ENCODE measurements around the gene PPIF.

Gene PPIF

DNA sequence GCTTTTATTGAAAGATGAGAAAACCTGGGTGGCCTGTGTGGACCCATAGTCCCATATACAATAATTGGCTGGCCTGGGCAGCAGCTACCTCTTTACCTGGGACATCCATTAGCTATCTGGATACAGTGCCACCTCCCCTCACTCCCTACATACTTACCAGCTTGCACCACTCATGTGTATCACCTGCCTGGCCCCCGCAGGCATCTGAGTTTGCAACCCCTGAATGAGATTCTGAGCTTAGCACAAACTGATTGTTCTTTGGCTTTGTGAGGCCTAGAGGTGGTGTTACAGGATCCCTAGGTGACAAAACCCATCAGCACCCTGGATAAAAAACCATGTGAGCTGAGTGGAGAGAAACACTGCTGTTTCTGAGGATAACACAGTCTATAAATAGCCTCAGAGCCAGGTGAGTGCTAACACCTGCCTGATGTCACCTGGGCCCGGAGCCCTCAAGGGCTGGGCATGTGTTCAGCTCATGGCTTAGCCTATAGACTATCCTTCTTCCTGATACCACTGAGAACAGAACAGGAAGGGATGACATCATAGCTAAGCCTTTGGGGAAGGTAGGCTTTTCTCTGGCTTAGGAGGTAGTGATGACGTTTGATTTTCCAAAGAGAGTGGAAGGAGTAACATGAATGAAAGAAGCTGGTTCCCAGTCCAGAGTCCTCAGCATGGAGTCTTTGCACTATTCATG lies 2.6 kb upstream of the PPIF start:
- in situ Hi-C loops (cut with MboI; ENCODE audit: low pct_unique_long_range_greater_than_20kb, low sequenced_read_pairs), result no loop called here
- DNase-seq, result no peak

DNA sequence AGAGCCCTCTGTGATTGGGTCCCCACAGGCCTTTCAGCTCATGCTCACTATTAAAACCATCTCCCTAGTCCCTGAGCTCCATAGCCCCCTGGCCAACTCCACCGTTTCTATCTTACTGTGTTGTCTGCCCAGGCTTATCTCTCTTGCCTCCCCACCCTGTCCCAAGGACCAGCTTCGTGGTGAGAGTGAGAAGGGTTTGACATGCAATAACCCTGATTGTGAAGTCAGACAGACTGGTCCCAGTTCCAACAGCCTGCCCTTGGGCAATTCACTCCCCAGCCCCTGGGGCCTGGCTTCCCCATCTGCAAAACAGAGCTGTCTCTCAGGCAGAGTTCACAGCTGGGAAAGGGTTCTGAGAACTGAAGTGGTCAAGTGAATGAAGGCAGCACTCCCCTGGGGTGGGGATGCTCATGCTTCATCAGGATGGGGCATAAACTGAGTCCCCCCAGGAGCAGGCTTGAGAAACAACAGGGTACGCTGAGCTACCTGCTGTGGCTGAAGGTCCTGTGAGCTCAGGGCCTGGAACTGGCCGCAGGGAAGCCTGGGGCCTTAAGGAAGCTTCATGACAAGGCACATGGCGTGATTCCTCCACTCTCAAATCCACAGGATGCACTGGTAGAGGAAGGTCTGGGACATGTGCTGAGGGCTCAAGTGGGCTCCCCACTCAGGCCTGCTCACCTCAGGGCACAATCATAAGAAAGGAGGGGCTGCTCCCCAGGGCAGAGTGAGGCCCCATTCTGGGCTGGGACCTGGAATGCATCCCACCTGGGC lies 1.8 kb upstream of the PPIF start:
- in situ Hi-C loops (cut with MboI; ENCODE audit: low pct_unique_long_range_greater_than_20kb, low sequenced_read_pairs), result no loop called here
- no peak for DNase-seq

DNA sequence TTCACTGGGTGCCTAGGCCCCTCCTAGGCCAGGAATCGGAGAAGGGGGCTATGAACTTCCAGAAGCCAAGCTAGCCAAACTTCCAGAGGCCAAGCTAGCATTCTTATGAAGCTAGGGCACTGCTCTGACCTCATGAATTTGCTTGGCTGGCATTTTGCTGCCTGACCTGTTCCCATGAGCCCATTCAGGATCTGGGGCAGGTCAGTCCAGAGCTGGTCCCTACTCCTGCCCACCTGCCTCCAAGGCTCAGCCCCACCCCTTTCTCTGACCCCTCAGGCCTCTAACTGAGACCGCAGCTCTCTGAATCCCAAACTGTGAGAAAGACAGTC lies 1.3 kb upstream of the PPIF start:
- in situ Hi-C loops (cut with MboI; ENCODE audit: low pct_unique_long_range_greater_than_20kb, low sequenced_read_pairs), result no loop called here
- no peak for DNase-seq

DNA sequence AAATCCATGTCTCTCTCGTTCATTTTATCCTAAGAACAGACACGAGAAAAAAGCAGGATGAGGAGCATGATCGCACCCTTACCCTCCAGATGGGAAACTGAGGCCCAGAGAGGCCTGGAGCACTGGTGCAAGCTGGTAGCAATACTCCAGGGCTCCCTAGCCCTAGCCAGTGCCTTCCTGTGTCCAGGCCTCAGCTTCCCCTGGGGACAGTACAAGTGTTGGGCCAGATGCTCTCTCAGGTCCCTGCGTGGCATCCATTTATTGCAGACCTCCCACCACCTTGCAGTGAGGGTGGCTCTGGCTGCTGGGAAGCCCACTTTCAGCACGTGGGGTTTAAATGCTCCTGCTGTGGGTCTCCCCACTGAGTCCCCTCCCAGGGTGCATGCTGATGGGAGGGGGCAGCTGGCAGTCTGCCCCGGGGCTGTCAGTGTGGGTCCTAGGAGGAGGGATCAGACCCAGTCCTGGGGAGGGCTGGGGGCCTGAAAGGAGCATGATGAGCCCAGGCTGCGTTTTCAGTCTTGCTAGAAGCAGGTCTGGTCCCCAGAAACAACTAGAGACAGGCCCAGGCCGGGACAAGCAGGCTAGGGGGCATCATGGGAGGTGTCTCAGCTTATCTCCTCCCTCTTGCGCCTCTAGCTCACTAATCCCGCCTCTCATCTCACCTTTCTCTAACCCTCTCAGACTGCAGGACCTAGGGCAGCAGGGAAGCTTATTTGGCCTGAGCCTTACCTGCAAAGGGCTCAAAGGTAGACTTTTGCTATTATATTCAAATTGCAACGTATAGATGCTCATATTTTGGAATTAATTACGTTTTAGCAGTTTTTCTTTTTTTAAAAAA lies 662 bp upstream of the PPIF start:
- in situ Hi-C loops (cut with MboI; ENCODE audit: low pct_unique_long_range_greater_than_20kb, low sequenced_read_pairs), result no loop called here
- no peak for DNase-seq

DNA sequence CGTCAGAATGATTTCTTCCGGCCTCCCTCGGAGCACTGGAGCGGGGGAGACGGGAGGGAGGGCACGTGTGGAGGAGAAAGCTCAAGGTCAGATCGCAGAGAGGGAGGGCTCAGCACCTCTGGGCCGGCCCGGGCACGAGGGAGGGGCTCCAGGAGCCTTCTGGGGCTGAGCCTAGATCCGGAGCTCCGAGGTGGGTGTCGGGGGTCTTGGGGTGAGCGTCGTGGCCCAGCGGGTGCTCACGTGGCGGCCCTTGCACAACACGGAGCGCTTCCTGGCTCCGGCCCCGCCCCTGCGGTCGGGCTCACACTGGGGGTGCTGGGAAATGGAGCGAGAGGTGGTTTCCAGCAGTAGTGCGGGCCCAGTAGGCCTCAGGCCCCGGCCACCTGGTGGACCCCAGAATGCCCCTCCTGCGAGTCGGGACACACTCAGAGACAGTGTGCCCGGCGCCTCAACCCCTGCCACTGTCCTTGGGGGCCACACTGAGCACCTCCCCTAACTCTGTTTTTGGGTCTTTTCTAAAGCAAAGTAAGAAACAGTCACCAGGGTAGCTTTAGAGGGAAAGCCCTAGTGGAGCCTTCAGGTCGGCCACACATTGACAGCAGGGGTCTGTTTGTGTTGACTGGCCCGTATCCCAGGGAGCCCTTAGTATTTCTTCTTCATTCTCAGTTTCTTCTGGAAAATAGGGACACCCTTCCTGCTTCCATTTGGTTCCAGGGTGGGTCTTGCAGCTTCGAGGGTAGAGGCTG lies 798 bp downstream of the PPIF start:
- peak; percentile 74 for DNase-seq
- in situ Hi-C loops (cut with MboI; ENCODE audit: low pct_unique_long_range_greater_than_20kb, low sequenced_read_pairs), result no loop called here

DNA sequence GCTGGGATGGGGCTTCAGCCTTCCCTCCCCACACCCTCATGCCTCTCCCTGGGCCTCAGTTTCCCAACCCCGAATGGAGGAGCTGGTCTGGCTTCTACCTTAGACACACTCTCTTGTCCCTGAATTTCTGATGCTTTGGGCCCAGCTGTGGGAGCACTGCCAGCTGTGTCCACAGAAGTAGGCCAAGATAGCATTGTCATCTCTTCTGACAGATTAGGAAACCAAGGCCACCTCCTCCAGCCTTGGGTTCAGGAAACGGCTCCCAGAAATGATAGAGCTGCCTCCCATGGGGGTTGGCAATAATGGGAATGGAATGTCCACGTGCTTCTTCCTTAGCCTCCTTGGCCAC lies 1.3 kb downstream of the PPIF start:
- no peak for DNase-seq
- in situ Hi-C loops (cut with MboI; ENCODE audit: low pct_unique_long_range_greater_than_20kb, low sequenced_read_pairs), result no loop called here

DNA sequence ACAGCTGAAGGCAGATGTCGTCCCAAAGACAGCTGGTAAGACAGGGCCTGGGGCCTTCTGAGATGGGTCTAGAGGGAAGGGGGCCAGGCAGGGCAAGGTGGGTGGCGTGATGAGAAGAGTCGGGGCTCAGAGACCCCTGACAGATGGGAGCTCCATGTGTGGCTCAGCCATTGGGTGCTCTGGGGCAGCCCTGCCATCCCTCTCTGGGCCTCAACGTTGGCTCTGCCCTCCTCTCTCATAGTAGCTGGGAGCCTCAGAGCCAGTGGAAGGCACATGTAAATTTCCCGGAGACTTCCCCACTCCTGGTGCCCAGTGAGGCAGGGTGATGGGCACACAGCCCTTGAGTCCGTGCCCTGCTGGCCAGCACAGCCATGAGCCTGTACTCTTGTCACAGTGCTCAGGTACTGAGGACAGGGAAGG lies 1.8 kb downstream of the PPIF start:
- no peak for DNase-seq
- in situ Hi-C loops (cut with MboI; ENCODE audit: low pct_unique_long_range_greater_than_20kb, low sequenced_read_pairs), result no loop called here

DNA sequence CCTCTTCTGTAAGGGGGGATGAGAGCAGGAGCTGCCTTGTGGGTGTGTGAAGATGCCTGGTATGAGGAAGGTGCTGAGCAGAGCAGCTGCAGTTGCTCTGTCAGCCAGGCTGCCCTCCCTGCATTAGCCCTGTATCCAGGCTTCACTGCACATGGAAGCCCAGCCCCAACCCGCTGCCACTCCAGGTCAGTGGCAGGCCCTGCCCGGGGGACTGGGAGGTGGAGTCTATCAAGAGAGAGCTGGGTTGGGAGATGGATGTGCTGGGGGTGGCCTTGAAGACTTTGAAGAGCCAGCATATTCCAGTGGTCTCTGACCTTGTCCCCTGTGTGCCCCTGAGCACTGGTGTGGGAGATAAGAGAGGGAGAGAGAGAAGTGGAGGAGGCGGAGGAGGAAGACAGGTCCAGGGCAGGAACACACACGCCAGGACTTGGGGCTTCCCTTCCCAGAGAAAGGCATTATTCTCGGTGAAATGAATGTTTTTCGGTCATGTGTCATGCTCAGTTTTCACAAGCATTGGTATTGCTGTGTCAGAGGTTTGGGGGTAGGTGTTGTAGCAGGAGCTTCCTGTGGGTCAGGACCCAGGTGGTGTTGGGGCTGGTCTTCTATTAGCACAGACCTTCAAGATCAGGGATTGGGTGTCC lies 2.6 kb downstream of the PPIF start:
- in situ Hi-C loops (cut with MboI; ENCODE audit: low pct_unique_long_range_greater_than_20kb, low sequenced_read_pairs), result no loop called here
- DNase-seq, result no peak

DNA sequence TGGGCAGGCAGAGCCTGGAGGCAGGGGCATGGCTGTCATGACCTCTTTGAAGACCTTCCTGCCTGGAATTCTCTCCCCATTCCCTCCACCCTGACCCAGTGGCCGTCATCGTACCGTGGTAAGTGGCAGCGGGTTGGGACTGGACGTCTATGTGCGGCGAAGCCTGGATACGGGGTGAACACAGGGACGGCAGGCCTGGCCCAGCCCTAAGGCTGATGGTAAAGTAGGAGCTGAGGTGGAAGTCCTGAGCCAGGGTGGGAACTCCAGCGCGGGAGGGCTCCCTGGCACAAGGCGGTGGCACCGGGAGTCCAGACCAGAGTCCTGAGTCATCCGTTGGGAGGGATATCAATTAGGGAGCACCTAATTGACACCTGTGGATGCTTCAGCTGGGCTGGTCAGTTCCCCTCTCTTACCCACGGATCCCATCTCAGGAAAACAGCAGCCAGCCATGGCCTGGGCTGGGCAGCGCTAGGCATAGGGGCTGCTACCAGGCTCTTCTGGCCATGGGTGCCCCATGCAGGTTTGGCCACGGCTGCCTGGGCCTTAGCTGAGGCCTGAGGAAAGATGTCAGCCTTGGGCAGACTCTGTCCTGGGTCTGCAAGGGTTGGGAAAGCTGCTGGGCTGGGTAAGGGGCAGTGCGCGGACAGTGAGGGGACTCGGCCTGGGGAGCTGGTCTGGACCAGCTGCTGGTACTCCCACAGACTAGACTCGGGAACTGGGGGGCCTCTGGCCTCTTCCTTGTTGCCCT lies 3.3 kb downstream of the PPIF start:
- DNase-seq, result no peak
- in situ Hi-C loops (cut with MboI; ENCODE audit: low pct_unique_long_range_greater_than_20kb, low sequenced_read_pairs), result no loop called here

DNA sequence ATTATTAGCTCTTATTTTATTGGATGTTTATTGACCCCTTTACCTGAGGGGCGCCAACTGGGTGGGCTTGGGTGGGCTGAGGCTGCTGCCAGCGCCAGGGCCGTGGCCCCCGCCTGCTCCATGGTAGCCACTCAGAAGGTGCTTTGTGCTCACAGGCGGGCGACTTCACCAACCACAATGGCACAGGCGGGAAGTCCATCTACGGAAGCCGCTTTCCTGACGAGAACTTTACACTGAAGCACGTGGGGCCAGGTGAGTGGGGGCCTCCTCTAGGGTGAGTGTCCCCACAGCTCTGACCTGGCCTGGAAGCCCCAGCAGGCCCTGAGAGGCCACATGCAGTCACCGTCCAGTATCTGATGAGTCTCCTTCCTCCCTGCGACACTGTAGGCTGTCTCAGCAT lies 4.1 kb downstream of the PPIF start:
- DNase-seq, result no peak
- in situ Hi-C loops (cut with MboI; ENCODE audit: low pct_unique_long_range_greater_than_20kb, low sequenced_read_pairs), result no loop called here

DNA sequence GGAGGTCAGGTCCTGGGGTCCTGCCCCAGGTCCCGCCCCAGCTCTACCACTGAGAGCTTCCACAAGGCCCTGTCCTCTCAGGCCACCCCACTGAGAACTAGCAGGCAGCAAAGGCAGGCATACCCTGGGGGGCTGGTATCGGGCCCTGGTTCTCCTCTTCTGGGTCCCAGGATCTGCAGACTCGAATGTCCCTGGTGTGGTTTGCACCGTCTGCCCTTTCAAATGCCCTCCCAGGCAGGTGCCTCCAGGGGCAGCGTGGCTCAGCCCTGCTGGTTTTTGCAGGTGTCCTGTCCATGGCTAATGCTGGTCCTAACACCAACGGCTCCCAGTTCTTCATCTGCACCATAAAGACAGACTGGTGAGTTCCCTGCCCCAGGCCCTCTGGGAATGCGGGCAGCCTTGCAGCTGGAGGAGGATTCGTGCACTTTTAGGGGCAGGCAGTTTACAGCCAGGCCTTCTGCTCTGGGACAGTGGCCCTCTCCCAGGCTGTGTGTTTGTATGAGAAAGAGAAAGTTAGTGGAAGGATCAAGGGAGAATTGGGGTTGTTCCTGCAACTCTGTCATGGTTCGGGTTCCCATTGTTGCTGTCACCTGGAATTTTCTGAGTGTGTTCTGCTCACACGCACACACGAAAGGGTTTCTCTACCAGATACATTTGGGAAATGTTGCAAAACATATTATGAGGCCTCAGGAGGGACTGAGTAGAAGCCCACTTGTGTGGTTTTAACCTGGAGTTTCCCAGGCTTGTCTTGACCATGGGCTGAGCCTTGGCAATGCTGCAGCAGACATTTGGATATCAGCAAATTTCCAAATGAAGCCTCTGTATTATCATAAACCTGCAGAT lies 5.0 kb downstream of the PPIF start:
- DNase-seq, result no peak
- in situ Hi-C loops (cut with MboI; ENCODE audit: low pct_unique_long_range_greater_than_20kb, low sequenced_read_pairs), result no loop called here

DNA sequence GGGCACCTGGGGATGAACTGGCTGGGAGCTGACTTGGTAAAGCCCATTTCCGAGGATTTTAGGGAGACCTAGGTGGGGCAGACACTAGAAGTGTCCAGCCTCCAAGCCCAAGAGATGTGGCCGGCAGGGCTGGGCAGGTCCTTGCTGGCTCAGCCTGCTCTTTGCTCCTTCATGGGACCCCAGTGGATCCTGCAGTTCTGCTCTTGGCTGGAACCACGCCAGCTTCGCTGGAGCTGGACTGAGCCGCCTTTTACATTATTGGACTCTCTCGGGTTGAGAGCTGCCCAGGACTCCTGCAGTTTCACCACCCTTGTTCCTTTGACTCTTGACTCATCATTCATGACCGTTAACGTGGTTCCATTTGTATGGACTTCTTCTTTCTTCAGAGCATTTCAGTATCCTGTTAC lies 5.7 kb downstream of the PPIF start:
- no peak for DNase-seq
- in situ Hi-C loops (cut with MboI; ENCODE audit: low pct_unique_long_range_greater_than_20kb, low sequenced_read_pairs), result no loop called here

DNA sequence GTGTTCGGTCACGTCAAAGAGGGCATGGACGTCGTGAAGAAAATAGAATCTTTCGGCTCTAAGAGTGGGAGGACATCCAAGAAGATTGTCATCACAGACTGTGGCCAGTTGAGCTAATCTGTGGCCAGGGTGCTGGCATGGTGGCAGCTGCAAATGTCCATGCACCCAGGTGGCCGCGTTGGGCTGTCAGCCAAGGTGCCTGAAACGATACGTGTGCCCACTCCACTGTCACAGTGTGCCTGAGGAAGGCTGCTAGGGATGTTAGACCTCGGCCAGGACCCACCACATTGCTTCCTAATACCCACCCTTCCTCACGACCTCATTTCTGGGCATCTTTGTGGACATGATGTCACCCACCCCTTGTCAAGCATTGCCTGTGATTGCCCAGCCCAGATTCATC lies 6.5 kb downstream of the PPIF start:
- in situ Hi-C loops (cut with MboI; ENCODE audit: low pct_unique_long_range_greater_than_20kb, low sequenced_read_pairs), result no loop called here
- DNase-seq, result no peak

DNA sequence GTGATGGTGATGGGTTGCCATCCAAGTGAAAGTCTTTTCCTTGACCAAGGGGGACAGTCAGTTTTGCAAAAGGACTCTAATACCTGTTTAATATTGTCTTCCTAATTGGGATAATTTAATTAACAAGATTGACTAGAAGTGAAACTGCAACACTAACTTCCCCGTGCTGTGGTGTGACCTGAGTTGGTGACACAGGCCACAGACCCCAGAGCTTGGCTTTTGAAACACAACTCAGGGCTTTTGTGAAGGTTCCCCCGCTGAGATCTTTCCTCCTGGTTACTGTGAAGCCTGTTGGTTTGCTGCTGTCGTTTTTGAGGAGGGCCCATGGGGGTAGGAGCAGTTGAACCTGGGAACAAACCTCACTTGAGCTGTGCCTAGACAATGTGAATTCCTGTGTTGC lies 6.9 kb downstream of the PPIF start:
- in situ Hi-C loops (cut with MboI; ENCODE audit: low pct_unique_long_range_greater_than_20kb, low sequenced_read_pairs), result no loop called here
- DNase-seq, result no peak

DNA sequence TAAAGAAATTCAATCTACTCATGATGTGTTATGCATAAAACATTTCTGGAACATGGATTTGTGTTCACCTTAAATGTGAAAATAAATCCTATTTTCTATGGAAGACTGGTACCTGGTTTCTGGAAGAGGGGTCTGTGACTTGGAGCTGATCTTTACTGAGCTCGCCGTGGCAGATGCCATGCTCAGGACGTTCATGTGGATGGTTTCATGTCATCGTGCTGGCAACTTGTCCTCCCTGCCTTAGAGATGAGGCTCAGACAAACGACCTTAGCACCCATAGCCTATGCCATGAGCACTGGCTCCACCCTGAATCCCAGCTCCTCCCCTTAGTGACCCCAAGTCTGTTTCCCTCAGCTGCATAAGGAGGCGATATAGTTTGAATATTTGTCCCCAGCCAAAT lies 7.3 kb downstream of the PPIF start:
- no peak for DNase-seq
- in situ Hi-C loops (cut with MboI; ENCODE audit: low pct_unique_long_range_greater_than_20kb, low sequenced_read_pairs), result no loop called here

DNA sequence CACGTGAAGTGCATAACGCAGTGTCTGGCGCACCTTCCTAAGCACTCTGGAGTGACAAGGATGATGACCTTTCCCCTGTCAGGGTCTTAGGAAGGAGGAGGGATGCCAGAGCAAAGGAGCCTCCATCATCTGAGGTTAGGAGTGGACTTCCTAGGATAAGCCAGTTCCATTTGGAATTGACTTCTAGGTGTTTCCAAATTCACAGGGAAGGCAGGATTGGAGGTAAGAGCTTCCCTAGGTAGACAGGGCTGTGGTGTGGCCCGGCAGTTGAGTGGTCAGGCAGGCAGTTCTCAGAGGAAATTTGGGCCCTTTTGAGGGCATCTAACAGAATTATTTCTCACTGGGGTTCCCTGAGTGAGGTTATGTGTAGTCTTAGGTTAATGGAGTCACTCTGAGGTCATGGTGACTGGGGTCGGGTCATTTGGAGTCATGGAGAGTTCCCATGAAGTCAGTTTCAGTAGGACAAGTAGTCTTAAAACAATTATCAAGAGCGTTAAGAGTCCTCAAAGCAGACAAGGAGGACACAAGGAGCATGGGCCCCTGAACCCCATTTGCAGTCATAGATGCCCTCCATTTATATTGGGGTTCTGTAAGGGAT lies 8.2 kb downstream of the PPIF start:
- in situ Hi-C loops (cut with MboI; ENCODE audit: low pct_unique_long_range_greater_than_20kb, low sequenced_read_pairs), result no loop called here

DNA sequence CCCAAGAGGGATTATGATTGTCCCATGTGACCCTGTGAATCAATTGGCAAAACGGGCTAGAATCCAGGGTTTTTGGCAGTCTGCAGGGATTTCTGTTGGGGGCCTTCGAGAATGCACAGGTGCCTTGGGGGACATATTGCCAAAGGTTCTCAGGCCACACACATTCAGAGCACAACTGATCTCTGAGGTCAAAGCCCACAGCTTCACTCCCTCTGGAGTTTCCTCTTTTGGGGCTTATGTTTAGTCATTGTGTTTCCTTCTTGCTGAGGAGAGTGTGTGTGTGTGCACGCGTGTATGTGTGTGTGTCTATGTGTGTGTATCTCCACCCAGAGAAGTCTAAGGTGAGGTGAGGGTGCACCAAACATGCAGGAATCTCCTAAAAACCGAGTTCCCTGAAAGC lies 8.8 kb downstream of the PPIF start:
- in situ Hi-C loops (cut with MboI; ENCODE audit: low pct_unique_long_range_greater_than_20kb, low sequenced_read_pairs), result no loop called here
- DNase-seq, result peak; percentile 75

More for the DNA sequence above, 8.2 kb downstream of the PPIF start:
- peak; percentile 22 for DNase-seq
